ENCODE results near the gene USP17L11.
"Not testable (repeated sequence)": the region's sequence is repeated elsewhere in the genome, so short reads cannot be mapped to it uniquely, and the experiment has no call there.

GRCh38 chr4:9165990-9166389, 49.2 kb upstream of the USP17L11 start:
- not testable (repeated sequence) for TF ChIP-seq YY1 (IDR thresholded peaks at IDR 0.05; ENCODE audit: insufficient read depth, insufficient read length); ZNF274 (IDR thresholded peaks at IDR 0.05; ENCODE audit: low read depth, low read length); SUZ12 (IDR thresholded peaks at IDR 0.05; ENCODE audit: extremely low read depth, insufficient read depth, insufficient read length)

All from NT2/D1 (cell line).